Measurements from ENCODE around the gene CD4.
"Not testable (repeated sequence)": the region's sequence is repeated elsewhere in the genome, so short reads cannot be mapped to it uniquely, and the experiment has no call there.

Gene CD4

GRCh38 chr12:6853626-6854025, 64.3 kb downstream of the CD4 start:
- H3K27ac ChIP-seq (ENCODE audit: insufficient read depth, low read depth, low read length, poor library complexity, severe bottlenecking), result no peak overlapping the region
- 95 to 100% methylated on average over 1 of the region's 1 CpG for WGBS, 2 experiments

GRCh38 chr12:6854036-6854435, 64.7 kb downstream of the CD4 start:
- 91 to 92% methylated on average over 6 of the region's 6 CpGs for WGBS, 2 experiments
- H3K27me3 ChIP-seq (ENCODE audit: control insufficient read depth, insufficient read depth, low read length, poor library complexity, severe bottlenecking), result no peaks in the 10 kb centered on the region
- H3K27ac ChIP-seq (ENCODE audit: insufficient read depth, low read depth, low read length, poor library complexity, severe bottlenecking), result no peak overlapping the region
- no peak overlapping the region for H3K4me3 ChIP-seq (ENCODE audit: insufficient read depth, low read depth, low read length)
- H3K36me3 ChIP-seq (ENCODE audit: control insufficient read depth, insufficient read depth, low read length), result peaks cover 32% of the 10 kb centered on the region
- H3K9me3 ChIP-seq (ENCODE audit: control insufficient read depth, low read length), result no peaks in the 10 kb centered on the region
- H3K4me1 ChIP-seq (ENCODE audit: control insufficient read depth, insufficient read depth, low read length), result peaks cover 21% of the 10 kb centered on the region

More at GRCh38 chr12:6853626-6854025, 64.3 kb downstream of the CD4 start:
- Histone ChIP-seq H3K9me3 (ENCODE audit: control insufficient read depth, low read length) (no peaks in the 10 kb centered on the region), H3K4me3 (ENCODE audit: insufficient read depth, low read depth, low read length) (no peak overlapping the region), H3K36me3 (ENCODE audit: control insufficient read depth, insufficient read depth, low read length) (peaks cover 32% of the 10 kb centered on the region), H3K4me1 (ENCODE audit: control insufficient read depth, insufficient read depth, low read length) (peaks cover 21% of the 10 kb centered on the region), H3K27me3 (ENCODE audit: control insufficient read depth, insufficient read depth, low read length, poor library complexity, severe bottlenecking) (no peaks in the 10 kb centered on the region)

- 95 to 96% methylated on average over 14 of the region's 14 CpGs for WGBS, 2 experiments
- Histone ChIP-seq H3K9me3 (ENCODE audit: control insufficient read depth, low read length) (no peaks in the 10 kb centered on the region), H3K27me3 (ENCODE audit: control insufficient read depth, insufficient read depth, low read length, poor library complexity, severe bottlenecking) (no peaks in the 10 kb centered on the region), H3K4me3 (ENCODE audit: insufficient read depth, low read depth, low read length) (no peak overlapping the region), H3K4me1 (ENCODE audit: control insufficient read depth, insufficient read depth, low read length) (peaks cover 11% of the 10 kb centered on the region), H3K27ac (ENCODE audit: insufficient read depth, low read depth, low read length, poor library complexity, severe bottlenecking) (no peak overlapping the region), H3K36me3 (ENCODE audit: control insufficient read depth, insufficient read depth, low read length) (peaks cover 35% of the 10 kb centered on the region)
These were observed 66.0 kb downstream of the CD4 start for GRCh38 chr12:6855322-6855721.

- Histone ChIP-seq H3K27ac (ENCODE audit: insufficient read depth, low read depth, low read length, poor library complexity, severe bottlenecking) (no peak overlapping the region), H3K4me1 (ENCODE audit: control insufficient read depth, insufficient read depth, low read length) (no peaks in the 10 kb centered on the region), H3K4me3 (ENCODE audit: insufficient read depth, low read depth, low read length) (no peak overlapping the region), H3K36me3 (ENCODE audit: control insufficient read depth, insufficient read depth, low read length) (peaks cover 62% of the 10 kb centered on the region), H3K27me3 (ENCODE audit: control insufficient read depth, insufficient read depth, low read length, poor library complexity, severe bottlenecking) (no peaks in the 10 kb centered on the region), H3K9me3 (ENCODE audit: control insufficient read depth, low read length) (no peaks in the 10 kb centered on the region)
- 88 to 93% methylated on average over 2 of the region's 2 CpGs for WGBS, 2 experiments
These were observed 69.5 kb downstream of the CD4 start for GRCh38 chr12:6858799-6859198.

- Histone ChIP-seq H3K36me3 (ENCODE audit: control insufficient read depth, insufficient read depth, low read length) (peaks cover 73% of the 10 kb centered on the region), H3K4me3 (ENCODE audit: insufficient read depth, low read depth, low read length) (no peak overlapping the region), H3K27me3 (ENCODE audit: control insufficient read depth, insufficient read depth, low read length, poor library complexity, severe bottlenecking) (no peaks in the 10 kb centered on the region), H3K4me1 (ENCODE audit: control insufficient read depth, insufficient read depth, low read length) (no peaks in the 10 kb centered on the region), H3K27ac (ENCODE audit: insufficient read depth, low read depth, low read length, poor library complexity, severe bottlenecking) (no peak overlapping the region), H3K9me3 (ENCODE audit: control insufficient read depth, low read length) (no peaks in the 10 kb centered on the region)
- 98% methylated on average over 9 of the region's 9 CpGs for WGBS, 2 experiments
These were observed 70.8 kb downstream of the CD4 start for GRCh38 chr12:6860116-6860515.

- Histone ChIP-seq H3K4me1 (ENCODE audit: control insufficient read depth, insufficient read depth, low read length) (no peaks in the 10 kb centered on the region), H3K27me3 (ENCODE audit: control insufficient read depth, insufficient read depth, low read length, poor library complexity, severe bottlenecking) (no peaks in the 10 kb centered on the region), H3K4me3 (ENCODE audit: insufficient read depth, low read depth, low read length) (no peak overlapping the region), H3K36me3 (ENCODE audit: control insufficient read depth, insufficient read depth, low read length) (peaks cover 76% of the 10 kb centered on the region), H3K9me3 (ENCODE audit: control insufficient read depth, low read length) (no peaks in the 10 kb centered on the region), H3K27ac (ENCODE audit: insufficient read depth, low read depth, low read length, poor library complexity, severe bottlenecking) (no peak overlapping the region)
- 95 to 96% methylated on average over 7 of the region's 7 CpGs for WGBS, 2 experiments
These were observed 71.6 kb downstream of the CD4 start for GRCh38 chr12:6860942-6861341.

- Histone ChIP-seq H3K27ac (ENCODE audit: insufficient read depth, low read depth, low read length, poor library complexity, severe bottlenecking) (no peak overlapping the region), H3K9me3 (ENCODE audit: control insufficient read depth, low read length) (no peaks in the 10 kb centered on the region), H3K36me3 (ENCODE audit: control insufficient read depth, insufficient read depth, low read length) (peaks cover 77% of the 10 kb centered on the region), H3K4me3 (ENCODE audit: insufficient read depth, low read depth, low read length) (no peak overlapping the region), H3K4me1 (ENCODE audit: control insufficient read depth, insufficient read depth, low read length) (peaks cover 2% of the 10 kb centered on the region), H3K27me3 (ENCODE audit: control insufficient read depth, insufficient read depth, low read length, poor library complexity, severe bottlenecking) (no peaks in the 10 kb centered on the region)
- 94% methylated on average over 9 of the region's 9 CpGs for WGBS, 2 experiments
These were observed 72.1 kb downstream of the CD4 start for GRCh38 chr12:6861391-6861790.

GRCh38 chr12:6863033-6863432, 73.7 kb downstream of the CD4 start:
- Histone ChIP-seq H3K27ac (ENCODE audit: insufficient read depth, low read depth, low read length, poor library complexity, severe bottlenecking) (no peak overlapping the region), H3K9me3 (ENCODE audit: control insufficient read depth, low read length) (no peaks in the 10 kb centered on the region), H3K36me3 (ENCODE audit: control insufficient read depth, insufficient read depth, low read length) (peaks cover 65% of the 10 kb centered on the region), H3K4me1 (ENCODE audit: control insufficient read depth, insufficient read depth, low read length) (peaks cover 9% of the 10 kb centered on the region), H3K27me3 (ENCODE audit: control insufficient read depth, insufficient read depth, low read length, poor library complexity, severe bottlenecking) (no peaks in the 10 kb centered on the region), H3K4me3 (ENCODE audit: insufficient read depth, low read depth, low read length) (no peak overlapping the region)
- WGBS, 2 experiments, result 93 to 94% methylated on average over 11 of the region's 11 CpGs

GRCh38 chr12:6863586-6864321, 74.4 kb downstream of the CD4 start:
- no peak overlapping the region for H3K4me3 ChIP-seq (ENCODE audit: insufficient read depth, low read depth, low read length)
- peaks cover 58% of the 10 kb centered on the region for H3K36me3 ChIP-seq (ENCODE audit: control insufficient read depth, insufficient read depth, low read length)
- H3K27me3 ChIP-seq (ENCODE audit: control insufficient read depth, insufficient read depth, low read length, poor library complexity, severe bottlenecking), result no peaks in the 10 kb centered on the region
- peaks cover 9% of the 10 kb centered on the region for H3K4me1 ChIP-seq (ENCODE audit: control insufficient read depth, insufficient read depth, low read length)
- no peak overlapping the region for H3K27ac ChIP-seq (ENCODE audit: insufficient read depth, low read depth, low read length, poor library complexity, severe bottlenecking)
- WGBS, 2 experiments, result 94 to 97% methylated on average over 16 of the region's 16 CpGs
- H3K9me3 ChIP-seq (ENCODE audit: control insufficient read depth, low read length), result no peaks in the 10 kb centered on the region

- H3K4me3 ChIP-seq (ENCODE audit: insufficient read depth, low read depth, low read length); H3K4me1 ChIP-seq (ENCODE audit: control insufficient read depth, insufficient read depth, low read length); H3K27me3 ChIP-seq (ENCODE audit: control insufficient read depth, insufficient read depth, low read length, poor library complexity, severe bottlenecking); H3K9me3 ChIP-seq (ENCODE audit: control insufficient read depth, low read length); H3K27ac ChIP-seq (ENCODE audit: insufficient read depth, low read depth, low read length, poor library complexity, severe bottlenecking): not testable (repeated sequence)
- peaks cover 53% of the 10 kb centered on the region for H3K36me3 ChIP-seq (ENCODE audit: control insufficient read depth, insufficient read depth, low read length)
- 94 to 97% methylated on average over 5 of the region's 5 CpGs for WGBS, 2 experiments
These were observed 76.0 kb downstream of the CD4 start for GRCh38 chr12:6865307-6865706.

Data from ectodermal cell (in vitro differentiated cells).